ENCODE measurements around the gene SCAF4. TPM values are rescaled to one million over a fixed set of nuclear protein-coding genes. Genes with fewer than 3 reads are reported as not detected.

Gene SCAF4
- total and polyA plus RNA-seq, 2 of the 8 experiments (the other 6 are each of a cell fraction or from before 2014, with no cell fraction given), result 28.9 to 55.1 TPM

GRCh38 chr21:31752352-31752751 is 20.4 kb upstream of the SCAF4 start:
- FAIRE-seq, result no peak
- CTCF ChIA-PET (ENCODE audit: partially characterized antibody), result no interaction called here
- WGBS, 2 experiments (ENCODE audit: extremely low coverage in 1 of 2, insufficient coverage in 1 of 2, insufficient read length in 1 of 2, insufficient replicate concordance in 2 of 2, low coverage in 1 of 2, low lambda C conversion rate in 2 of 2, missing lambda C conversion rate in 1 of 2), result 88% methylated on average over 4 of the region's 4 CpGs; no CpG with 5 or more reads in 1 of the 2 experiments
- TF ChIP-seq NRF1 (IDR thresholded peaks at IDR 0.05; ENCODE audit: low read depth, low read length) (no peak), BACH1 (IDR thresholded peaks at IDR 0.05; ENCODE audit: low read length) (no peak), YY1 (IDR thresholded peaks at IDR 0.05; ENCODE audit: low read depth, low read length) (no peak), USF2 (IDR thresholded peaks at IDR 0.05; ENCODE audit: low read length) (no peak), KDM4A (IDR thresholded peaks at IDR 0.05; ENCODE audit: low read depth, low read length, severe bottlenecking) (no peak), EZH2 (IDR thresholded peaks at IDR 0.05; ENCODE audit: low read depth, low read length, severe bottlenecking) (no peak), RFX5 (IDR thresholded peaks at IDR 0.05; ENCODE audit: borderline replicate concordance, low read depth, low read length) (no peak), JUND (IDR thresholded peaks at IDR 0.05; ENCODE audit: low read length) (no peak), ATF2 (IDR thresholded peaks at IDR 0.05; ENCODE audit: low read length) (no peak), GTF2F1 (IDR thresholded peaks at IDR 0.05; ENCODE audit: borderline replicate concordance, low read depth, low read length) (no peak), CTBP2 (IDR thresholded peaks at IDR 0.05; ENCODE audit: borderline replicate concordance, insufficient read depth, insufficient read length, low read length) (no peak), KDM5A (IDR thresholded peaks at IDR 0.05; ENCODE audit: low read length) (no peak)

More at GRCh38 chr21:31752352-31752751, 20.4 kb upstream of the SCAF4 start:
- Histone ChIP-seq H4K8ac (ENCODE audit: extremely low read depth, insufficient read depth, low read length) (no peak overlapping the region), H2BK120ac (replicated peaks; ENCODE audit: low read depth, low read length) (no peak overlapping the region), H3K4me1 (replicated peaks in 1 of 4; ENCODE audit: control insufficient read depth in 3 of 4, insufficient read depth in 4 of 4, low read length in 3 of 4) (peaks cover 0 to 8% (median 5%) of the 10 kb centered on the region in 4 experiments; a peak in 3 of 7 replicates), H2BK12ac (ENCODE audit: low read depth, low read length) (no peak overlapping the region), H2BK5ac (ENCODE audit: low read depth, low read length) (no peak overlapping the region), H3K79me1 (ENCODE audit: low read depth, low read length) (no peaks in the 10 kb centered on the region), H3K36me3 (ENCODE audit: control insufficient read depth in 2 of 4, insufficient read depth in 4 of 4, low read length in 3 of 4) (no peaks in the 10 kb centered on the region), H4K20me1 (replicated peaks in 1 of 2; ENCODE audit: control insufficient read depth in 1 of 2, insufficient read depth in 2 of 2, low read length in 2 of 2) (no peaks in the 10 kb centered on the region), H3K56ac (replicated peaks; ENCODE audit: insufficient read length, low read depth, low read length) (no peak overlapping the region), H2AFZ (ENCODE audit: low read length) (no peak overlapping the region), H3K79me2 (ENCODE audit: control insufficient read depth in 1 of 2, insufficient read depth in 2 of 2, low read length in 2 of 2) (no peaks in the 10 kb centered on the region), H2AK5ac (ENCODE audit: low read depth, low read length) (no peak overlapping the region), H3K9me3 (ENCODE audit: insufficient read depth in 2 of 2, low read depth in 1 of 2, low read length in 1 of 2) (no peaks in the 10 kb centered on the region), H4K5ac (ENCODE audit: insufficient read length, low read depth, low read length) (no peak overlapping the region), H3K4ac (replicated peaks; ENCODE audit: insufficient read length, low read depth, low read length) (no peak overlapping the region), H2BK20ac (ENCODE audit: low read length) (no peak overlapping the region; the same call in 1 of the 2 replicates), H4K91ac (replicated peaks; ENCODE audit: insufficient read length, low read length) (no peak overlapping the region), H3K18ac (ENCODE audit: extremely low read depth, low read length) (no peak overlapping the region), H2BK15ac (ENCODE audit: low read length) (no peak overlapping the region), H3K27me3 (replicated peaks in 1 of 4; ENCODE audit: control insufficient read depth in 3 of 4, extremely low read depth in 1 of 4, insufficient read depth in 3 of 4, low read length in 3 of 4) (no peaks in the 10 kb centered on the region), H3K4me3 (ENCODE audit: extremely low read depth in 1 of 4, insufficient read depth in 2 of 4, low read depth in 3 of 4, low read length in 4 of 4) (no peak overlapping the region), H3K4me2 (ENCODE audit: insufficient read depth in 1 of 2, low read depth in 2 of 2, low read length in 2 of 2) (no peak overlapping the region), H3K14ac (ENCODE audit: insufficient read length) (no peak overlapping the region), H3K9ac (replicated peaks in 1 of 4; ENCODE audit: extremely low read depth in 1 of 4, low read depth in 3 of 4, low read length in 3 of 4) (no peak overlapping the region), H3K23me2 (ENCODE audit: low read depth, low read length) (no peaks in the 10 kb centered on the region), H3K27ac (ENCODE audit: low read depth, low read length) (no peak overlapping the region), H3K23ac (ENCODE audit: insufficient read length) (no peak overlapping the region)
- POLR2A ChIA-PET (ENCODE audit: partially characterized antibody), result interaction anchor here (0.6 to 0.9 kb wide), 2 partner anchors 20 to 252 kb away, joined by 3 to 4 read pairs; no protein-coding TSS in a partner anchor
- DNase-seq (ENCODE audit: low read depth in 1 of 2, low spot score in 2 of 2), result no peak
